Hepatocyte (in vitro differentiated cells): ENCODE data around the gene FBXO11. TPM values are rescaled to one million over a fixed set of nuclear protein-coding genes. Genes with fewer than 3 reads are reported as not detected.

Experiments
- DNase-seq: peaks from one replicate; pipeline ENCODE4 v3.0.0-alpha.2; 2016; ENCODE audit warnings: low spot score
- H2AFZ ChIP-seq: fragments of 200-600 bp; sonication (generic); 2 replicates; pipeline ENCODE4 v1.6.0; 2016; ENCODE audit warnings: antibody characterized with exemption, mild to moderate bottlenecking
- H3K27ac ChIP-seq: fragments of 200-600 bp; sonication (generic); 2 replicates; pipeline ENCODE4 v1.5.1; 2016; ENCODE audit warnings: mild to moderate bottlenecking
- H3K27me3 ChIP-seq: fragments of 200-600 bp; sonication (generic); 2 replicates; pipeline ENCODE4 v1.6.1; 2016
- H3K36me3 ChIP-seq: fragments of 200-600 bp; sonication (generic); replicated peaks from 2 replicates; pipeline ENCODE4 v1.5.1; 2016; ENCODE audit warnings: low read depth; ENCODE audit not compliant: insufficient read depth
- H3K4me1 ChIP-seq: fragments of 200-600 bp; sonication (generic); 2 replicates; pipeline ENCODE4 v1.5.1; 2016; ENCODE audit warnings: mild to moderate bottlenecking, moderate library complexity; ENCODE audit not compliant: insufficient read depth
- H3K4me2 ChIP-seq: fragments of 200-600 bp; sonication (generic); 2 replicates; pipeline ENCODE4 v1.6.0; 2016
- H3K4me3 ChIP-seq: fragments of 200-600 bp; sonication (generic); 2 replicates; pipeline ENCODE4 v1.5.1; 2016; ENCODE audit warnings: mild to moderate bottlenecking
- H3K79me2 ChIP-seq: fragments of 200-600 bp; sonication (generic); 2 replicates; pipeline ENCODE4 v1.6.0; 2017; ENCODE audit warnings: mild to moderate bottlenecking
- H3K9me2 ChIP-seq: fragments of 200-600 bp; sonication (generic); replicated peaks from 2 replicates; pipeline ENCODE4 v1.6.0; 2017; ENCODE audit warnings: mild to moderate bottlenecking; ENCODE audit not compliant: insufficient read depth
- H3K9me3 ChIP-seq: fragments of 200-600 bp; sonication (generic); 2 replicates; pipeline ENCODE4 v1.5.1; 2016; ENCODE audit warnings: low read depth, mild to moderate bottlenecking
- H4K20me1 ChIP-seq: fragments of 200-600 bp; sonication (generic); 2 replicates; pipeline ENCODE4 v1.6.0; 2016; ENCODE audit warnings: mild to moderate bottlenecking; ENCODE audit not compliant: insufficient read depth, poor library complexity, severe bottlenecking
- CTCF ChIP-seq: fragments of 200-600 bp; sonication (generic); IDR thresholded peaks from 2 replicates; pipeline ENCODE4 v1.5.1; 2016; ENCODE audit warnings: antibody characterized with exemption, mild to moderate bottlenecking; ENCODE audit not compliant: poor library complexity
- EZH2 ChIP-seq: fragments of 200-600 bp; sonication (generic); IDR thresholded peaks from 2 replicates; pipeline ENCODE4 v1.6.1; 2016; ENCODE audit warnings: antibody characterized with exemption, mild to moderate bottlenecking, borderline replicate concordance
- EZH2phosphoT487 ChIP-seq: fragments of 200-600 bp; sonication (generic); IDR thresholded peaks from one replicate; pipeline ENCODE4 v1.6.1; 2018; ENCODE audit warnings: antibody characterized with exemption, mild to moderate bottlenecking, low read depth, moderate library complexity; ENCODE audit not compliant: unreplicated experiment, severe bottlenecking
- WGBS: methylation state at CpG from one replicate; pipeline ENCODE4 v1.1.6; 2016; ENCODE audit warnings: low lambda C conversion rate; ENCODE audit errors: missing lambda C conversion rate; 5-methylcytosine and 5-hydroxymethylcytosine counted together
- polyA plus RNA-seq: library from polyadenylated mRNA; unstranded; fragments of >200 nt; fragmentation: Nextera tagmentation; extraction: Ambion mirVana; gene quantifications from 2 replicates; pipeline ENCODE4 v1.2.1, GENCODE V29; 2016
- total RNA-seq: library from RNA; depleted of rRNA; stranded (reverse); fragments of >200 nt; gene quantifications from 2 replicates; pipeline ENCODE4 v1.2.3, GENCODE V29; 2014

Gene FBXO11
- total and polyA plus RNA-seq, 2 experiments from 2014 or later = 22.4 to 63.9 TPM

GRCh38 chr2:47799031-47799609 is 107.2 kb downstream of the FBXO11 start:
- DNase-seq = no peak
- H3K9me2 ChIP-seq = no peaks in the 10 kb centered on the region
- H3K4me2 ChIP-seq = no peak overlapping the region
- no peaks in the 10 kb centered on the region for H3K4me1 ChIP-seq
- peaks cover 90% of the 10 kb centered on the region for H3K79me2 ChIP-seq
- TF ChIP-seq CTCF (no peak), EZH2phosphoT487 (no peak), EZH2 (no peak)
- no peaks in the 10 kb centered on the region for H3K27me3 ChIP-seq
- peaks cover 22% of the 10 kb centered on the region for H3K36me3 ChIP-seq
- no peak overlapping the region for H3K27ac ChIP-seq
- no peak overlapping the region for H3K4me3 ChIP-seq
- H3K9me3 ChIP-seq = peaks cover 13% of the 10 kb centered on the region
- WGBS = 96% methylated on average over 6 of the region's 6 CpGs
- peaks cover 11% of the 10 kb centered on the region for H4K20me1 ChIP-seq
- no peak overlapping the region for H2AFZ ChIP-seq

- Histone ChIP-seq H3K4me2 (no peak overlapping the region), H3K4me1 (no peaks in the 10 kb centered on the region), H3K79me2 (peaks cover 91% of the 10 kb centered on the region), H3K27me3 (no peaks in the 10 kb centered on the region), H3K9me2 (no peaks in the 10 kb centered on the region), H3K36me3 (peaks cover 18% of the 10 kb centered on the region), H3K27ac (no peak overlapping the region), H2AFZ (no peak overlapping the region), H3K9me3 (peaks cover 11% of the 10 kb centered on the region), H3K4me3 (no peak overlapping the region), H4K20me1 (peaks cover 11% of the 10 kb centered on the region)
- no peak for DNase-seq
- whole genome bisulfite sequencing = 96% methylated on average over 6 of the region's 6 CpGs
- TF ChIP-seq EZH2phosphoT487 = no peak
- no peak for TF ChIP-seq EZH2
- no peak for TF ChIP-seq CTCF
Measured at GRCh38 chr2:47798631-47799030, 107.7 kb downstream of the FBXO11 start.

- peaks cover 24% of the 10 kb centered on the region for H4K20me1 ChIP-seq
- peaks cover 94% of the 10 kb centered on the region for H3K79me2 ChIP-seq
- no peak overlapping the region for H3K4me2 ChIP-seq
- no peak for DNase-seq
- H3K36me3 ChIP-seq = peaks cover 10% of the 10 kb centered on the region
- no peaks in the 10 kb centered on the region for H3K9me2 ChIP-seq
- no peak overlapping the region for H3K4me3 ChIP-seq
- TF ChIP-seq EZH2phosphoT487 (no peak), EZH2 (no peak), CTCF (no peak)
- H3K27ac ChIP-seq = no peak overlapping the region
- H3K4me1 ChIP-seq = no peaks in the 10 kb centered on the region
- WGBS = 88% methylated on average over 2 of the region's 2 CpGs
- no peak overlapping the region for H2AFZ ChIP-seq
- H3K27me3 ChIP-seq = no peaks in the 10 kb centered on the region
- no peaks in the 10 kb centered on the region for H3K9me3 ChIP-seq
Measured at GRCh38 chr2:47796090-47796697, 110.1 kb downstream of the FBXO11 start.
